Osteoblast (primary cell): Measurements from ENCODE around the gene HS3ST2. TPM values are rescaled to one million over a fixed set of nuclear protein-coding genes. Genes with fewer than 3 reads are reported as not detected.

ENCODE experiments used
- DNase-seq: peaks from one replicate; pipeline ENCODE4 v3.0.0; 2011; ENCODE audit warnings: low spot score, mixed read lengths; ENCODE audit not compliant: insufficient read length; ENCODE audit errors: missing footprints
- H2AFZ ChIP-seq: 2 replicates; pipeline ENCODE4 v1.6.0; 2011; ENCODE audit warnings: mild to moderate bottlenecking, low read length
- H3K27ac ChIP-seq: 2 replicates; pipeline ENCODE4 v1.5.1; 2011; ENCODE audit warnings: mild to moderate bottlenecking, low read depth, low read length, moderate library complexity
- H3K27me3 ChIP-seq: 2 replicates; pipeline ENCODE4 v1.6.0; 2012; ENCODE audit warnings: mild to moderate bottlenecking, control low read depth, inconsistent platforms, low read length, moderate library complexity; ENCODE audit not compliant: insufficient read depth
- H3K36me3 ChIP-seq: 2 replicates; pipeline ENCODE4 v1.5.1; 2011; ENCODE audit warnings: mild to moderate bottlenecking, low read length, control low read depth, moderate library complexity; ENCODE audit not compliant: insufficient read depth
- H3K4me1 ChIP-seq: 2 replicates; pipeline ENCODE4 v1.5.1; 2011; ENCODE audit warnings: mild to moderate bottlenecking, low read length, control low read depth, moderate library complexity; ENCODE audit not compliant: insufficient read depth
- H3K4me2 ChIP-seq: 2 replicates; pipeline ENCODE4 v1.6.0; 2011; ENCODE audit warnings: mild to moderate bottlenecking, low read length; ENCODE audit not compliant: insufficient read depth
- H3K4me3 ChIP-seq: fragments of 200-600 bp; sonication (generic); 3 replicates; pipeline ENCODE4 v1.5.1; 2012; ENCODE audit warnings: mild to moderate bottlenecking, low read length, inconsistent platforms; ENCODE audit not compliant: insufficient read depth
- H3K79me2 ChIP-seq: 2 replicates; pipeline ENCODE4 v1.6.0; 2012; ENCODE audit warnings: mild to moderate bottlenecking, low read length, control low read depth, inconsistent platforms; ENCODE audit not compliant: insufficient read depth
- H3K9me3 ChIP-seq: 2 replicates; pipeline ENCODE4 v1.5.1; 2011; ENCODE audit warnings: low read depth, low read length, control low read depth
- H4K20me1 ChIP-seq: 2 replicates; pipeline ENCODE4 v1.6.0; 2012; ENCODE audit warnings: mild to moderate bottlenecking, low read length, control low read depth; ENCODE audit not compliant: insufficient read depth
- total RNA-seq: library from RNA; depleted of rRNA; stranded (reverse); fragments of >200 nt; gene quantifications from 2 replicates; pipeline ENCODE4 v1.2.3, GENCODE V29; 2012
- TF ChIP-seq, protein P1 (sequence below): IDR thresholded peaks from 2 replicates; pipeline ENCODE4 v1.5.1; 2011; ENCODE audit warnings: mild to moderate bottlenecking, low read depth, low read length, moderate library complexity; ENCODE audit errors: extremely low read depth

HS3ST2 gene
- total RNA-seq = under 0.01 TPM in 2 replicates

DNA sequence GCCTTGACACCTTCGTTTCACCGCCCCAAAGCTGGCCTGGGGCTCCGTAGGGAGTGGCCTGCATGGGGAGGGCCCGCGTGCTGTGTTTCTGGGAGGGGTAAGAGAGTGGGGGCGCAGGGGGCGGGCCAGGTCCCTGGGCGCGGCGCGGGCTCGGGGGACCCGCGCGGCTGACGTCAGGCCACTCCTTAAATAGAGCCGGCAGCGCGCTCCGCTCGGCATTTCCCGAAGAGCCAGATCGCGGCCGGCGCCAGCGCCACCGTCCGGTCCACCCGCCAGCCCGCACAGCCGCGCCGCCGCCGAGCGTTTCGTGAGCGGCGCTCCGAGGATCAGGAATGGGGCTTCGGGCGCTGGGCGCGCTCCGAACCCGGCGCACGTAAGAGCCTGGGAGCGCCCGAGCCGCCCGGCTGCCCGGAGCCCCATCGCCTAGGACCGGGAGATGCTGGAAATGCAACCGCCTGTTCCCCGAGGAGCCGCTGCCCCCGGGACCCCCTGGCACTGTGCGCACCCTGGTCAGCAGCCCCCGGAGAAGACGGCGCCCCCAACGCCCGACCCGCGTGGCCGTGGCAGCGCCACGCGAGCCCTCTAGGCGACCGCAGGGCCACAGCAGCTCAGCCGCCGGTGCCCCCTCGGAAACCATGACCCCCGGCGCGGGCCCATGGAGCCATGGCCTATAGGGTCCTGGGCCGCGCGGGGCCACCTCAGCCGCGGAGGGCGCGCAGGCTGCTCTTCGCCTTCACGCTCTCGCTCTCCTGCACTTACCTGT is at the start of gene HS3ST2:
TSS of gene HS3ST2 (plus strand) at position 215 of the 763 bp plus-strand sequence. CDS start at position 664, 449 bp downstream.
- Histone ChIP-seq H2AFZ (no peak within 1 kb of the TSS), H3K9me3 (no peaks in the 10 kb centered on the region), H3K4me3 (no peak within 1 kb of the TSS), H3K4me2 (no peak within 1 kb of the TSS), H3K4me1 (no peaks in the 10 kb centered on the region), H3K27me3 (peaks cover 15% of the 10 kb centered on the region), H3K79me2 (no peaks in the 10 kb centered on the region), H3K36me3 (no peaks in the 10 kb centered on the region), H4K20me1 (no peaks in the 10 kb centered on the region), H3K27ac (no peak within 1 kb of the TSS)
- peak; percentile 89 for DNase-seq
- TF ChIP-seq, protein P1, sequence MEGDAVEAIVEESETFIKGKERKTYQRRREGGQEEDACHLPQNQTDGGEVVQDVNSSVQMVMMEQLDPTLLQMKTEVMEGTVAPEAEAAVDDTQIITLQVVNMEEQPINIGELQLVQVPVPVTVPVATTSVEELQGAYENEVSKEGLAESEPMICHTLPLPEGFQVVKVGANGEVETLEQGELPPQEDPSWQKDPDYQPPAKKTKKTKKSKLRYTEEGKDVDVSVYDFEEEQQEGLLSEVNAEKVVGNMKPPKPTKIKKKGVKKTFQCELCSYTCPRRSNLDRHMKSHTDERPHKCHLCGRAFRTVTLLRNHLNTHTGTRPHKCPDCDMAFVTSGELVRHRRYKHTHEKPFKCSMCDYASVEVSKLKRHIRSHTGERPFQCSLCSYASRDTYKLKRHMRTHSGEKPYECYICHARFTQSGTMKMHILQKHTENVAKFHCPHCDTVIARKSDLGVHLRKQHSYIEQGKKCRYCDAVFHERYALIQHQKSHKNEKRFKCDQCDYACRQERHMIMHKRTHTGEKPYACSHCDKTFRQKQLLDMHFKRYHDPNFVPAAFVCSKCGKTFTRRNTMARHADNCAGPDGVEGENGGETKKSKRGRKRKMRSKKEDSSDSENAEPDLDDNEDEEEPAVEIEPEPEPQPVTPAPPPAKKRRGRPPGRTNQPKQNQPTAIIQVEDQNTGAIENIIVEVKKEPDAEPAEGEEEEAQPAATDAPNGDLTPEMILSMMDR = no peak

DNA sequence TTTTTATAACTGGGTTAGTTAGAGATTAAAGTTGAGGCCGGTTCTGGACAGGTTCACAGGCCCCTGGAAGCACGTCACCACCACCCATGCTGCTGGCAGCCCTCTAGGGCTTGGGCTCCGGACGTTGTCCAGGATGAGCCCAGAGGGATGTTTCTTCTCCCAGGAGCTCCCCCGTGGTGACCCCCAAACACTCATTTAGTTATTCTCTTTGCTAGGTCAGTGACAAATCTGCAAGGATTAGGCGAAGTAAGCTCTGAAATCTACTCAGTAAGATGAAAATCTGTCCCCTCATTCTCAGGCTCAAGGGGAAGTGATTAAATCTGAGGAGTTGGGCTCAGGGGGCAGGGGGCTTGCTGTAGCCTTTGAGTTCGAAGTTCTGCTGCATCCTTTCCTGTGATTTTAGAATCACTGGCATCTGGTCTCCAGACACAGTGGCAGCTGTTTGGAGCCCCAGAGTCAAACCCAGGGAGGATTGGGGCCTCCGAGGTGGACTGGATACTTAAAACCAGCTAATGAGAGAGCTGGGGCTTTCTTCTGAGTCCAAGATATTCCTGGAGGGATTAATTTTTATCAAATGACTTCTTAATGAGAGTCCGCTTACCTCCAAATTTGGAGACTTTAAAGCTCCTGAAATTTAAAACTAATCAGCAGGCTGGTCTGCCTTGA is 49.2 kb upstream of the HS3ST2 start:
- TF ChIP-seq, protein P1 = no peak
- H2AFZ ChIP-seq = no peak overlapping the region
- no peak for DNase-seq
- no peaks in the 10 kb centered on the region for H3K4me1 ChIP-seq
- H3K4me3 ChIP-seq = no peak overlapping the region
- H3K4me2 ChIP-seq = no peak overlapping the region
- no peaks in the 10 kb centered on the region for H3K36me3 ChIP-seq
- H4K20me1 ChIP-seq = no peaks in the 10 kb centered on the region
- no peak overlapping the region for H3K27ac ChIP-seq
- no peaks in the 10 kb centered on the region for H3K79me2 ChIP-seq
- no peaks in the 10 kb centered on the region for H3K27me3 ChIP-seq
- no peaks in the 10 kb centered on the region for H3K9me3 ChIP-seq

DNA sequence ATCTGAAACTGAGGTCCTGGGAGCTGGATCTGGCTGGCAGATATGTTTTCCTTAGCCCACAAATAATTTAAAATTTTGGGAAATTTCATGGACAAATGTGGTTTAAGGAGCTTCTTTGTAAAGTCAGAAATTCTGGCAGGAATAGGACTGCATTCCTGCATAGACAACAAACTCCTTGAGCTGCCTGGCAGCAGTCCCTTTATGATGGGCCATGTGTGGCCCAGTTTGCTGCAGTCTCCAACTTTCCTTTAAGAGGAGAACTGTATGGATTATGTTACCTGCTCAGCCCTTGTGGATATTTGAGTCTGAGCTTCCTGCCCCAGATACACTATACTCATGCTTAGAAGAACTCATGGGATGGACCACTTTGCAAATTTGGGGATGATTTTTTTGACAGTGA is 48.5 kb upstream of the HS3ST2 start:
- no peaks in the 10 kb centered on the region for H3K79me2 ChIP-seq
- no peak overlapping the region for H3K27ac ChIP-seq
- H4K20me1 ChIP-seq = no peaks in the 10 kb centered on the region
- H3K4me3 ChIP-seq = no peak overlapping the region
- TF ChIP-seq, protein P1 = no peak
- H2AFZ ChIP-seq = no peak overlapping the region
- no peaks in the 10 kb centered on the region for H3K27me3 ChIP-seq
- no peak overlapping the region for H3K4me2 ChIP-seq
- no peaks in the 10 kb centered on the region for H3K36me3 ChIP-seq
- no peaks in the 10 kb centered on the region for H3K9me3 ChIP-seq
- DNase-seq = no peak
- no peaks in the 10 kb centered on the region for H3K4me1 ChIP-seq

DNA sequence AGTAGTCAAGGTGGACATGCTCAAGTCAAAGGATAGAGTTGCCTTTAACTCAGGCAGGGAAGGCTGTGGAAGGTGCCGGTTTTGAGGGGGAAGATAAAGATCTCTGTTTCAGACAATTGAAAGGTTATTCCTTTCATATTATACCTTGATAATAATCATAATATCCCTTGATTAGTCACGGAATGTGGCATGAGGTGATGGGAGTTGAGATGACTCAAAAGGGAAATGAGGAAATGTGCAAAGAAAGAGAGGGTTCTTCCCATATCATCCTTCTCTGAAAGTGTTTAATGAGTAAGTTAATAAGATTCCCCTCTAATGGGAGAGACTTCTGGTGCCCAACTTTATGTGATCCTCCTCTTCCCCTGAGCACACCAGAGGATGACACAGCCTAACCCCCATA is 43.1 kb upstream of the HS3ST2 start:
- no peak overlapping the region for H3K27ac ChIP-seq
- H3K4me3 ChIP-seq = no peak overlapping the region
- no peaks in the 10 kb centered on the region for H3K79me2 ChIP-seq
- no peak overlapping the region for H2AFZ ChIP-seq
- DNase-seq = no peak
- H4K20me1 ChIP-seq = no peaks in the 10 kb centered on the region
- no peak overlapping the region for H3K4me2 ChIP-seq
- TF ChIP-seq, protein P1 = no peak
- H3K4me1 ChIP-seq = no peaks in the 10 kb centered on the region
- H3K27me3 ChIP-seq = no peaks in the 10 kb centered on the region
- no peaks in the 10 kb centered on the region for H3K36me3 ChIP-seq
- no peaks in the 10 kb centered on the region for H3K9me3 ChIP-seq
